ENCODE measurements around the gene CACNA1C.

DNA sequence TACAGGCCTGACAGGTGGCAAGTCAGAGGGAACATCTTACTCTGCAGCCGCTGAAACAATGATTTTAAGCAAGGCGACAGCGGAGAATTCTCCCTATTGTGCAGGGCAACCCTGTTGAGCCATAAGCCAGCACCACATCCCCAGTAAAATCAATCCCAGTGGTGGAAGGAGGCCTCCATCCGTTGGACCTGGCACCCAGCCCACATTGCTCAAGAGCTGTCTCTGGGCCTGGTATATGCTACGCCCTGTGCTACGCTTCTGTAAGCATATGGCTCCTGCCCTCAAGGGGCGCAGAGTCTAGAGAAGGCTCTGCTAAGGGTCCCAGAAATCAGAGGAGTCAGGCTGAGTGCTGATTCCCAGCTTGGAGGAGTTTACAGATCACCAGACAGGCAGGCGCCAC, 265.5 kb downstream of the CACNA1C start:
- TF ChIP-seq, protein P1, sequence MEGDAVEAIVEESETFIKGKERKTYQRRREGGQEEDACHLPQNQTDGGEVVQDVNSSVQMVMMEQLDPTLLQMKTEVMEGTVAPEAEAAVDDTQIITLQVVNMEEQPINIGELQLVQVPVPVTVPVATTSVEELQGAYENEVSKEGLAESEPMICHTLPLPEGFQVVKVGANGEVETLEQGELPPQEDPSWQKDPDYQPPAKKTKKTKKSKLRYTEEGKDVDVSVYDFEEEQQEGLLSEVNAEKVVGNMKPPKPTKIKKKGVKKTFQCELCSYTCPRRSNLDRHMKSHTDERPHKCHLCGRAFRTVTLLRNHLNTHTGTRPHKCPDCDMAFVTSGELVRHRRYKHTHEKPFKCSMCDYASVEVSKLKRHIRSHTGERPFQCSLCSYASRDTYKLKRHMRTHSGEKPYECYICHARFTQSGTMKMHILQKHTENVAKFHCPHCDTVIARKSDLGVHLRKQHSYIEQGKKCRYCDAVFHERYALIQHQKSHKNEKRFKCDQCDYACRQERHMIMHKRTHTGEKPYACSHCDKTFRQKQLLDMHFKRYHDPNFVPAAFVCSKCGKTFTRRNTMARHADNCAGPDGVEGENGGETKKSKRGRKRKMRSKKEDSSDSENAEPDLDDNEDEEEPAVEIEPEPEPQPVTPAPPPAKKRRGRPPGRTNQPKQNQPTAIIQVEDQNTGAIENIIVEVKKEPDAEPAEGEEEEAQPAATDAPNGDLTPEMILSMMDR (IDR thresholded peaks at IDR 0.05) = no peak
- no peak for TF ChIP-seq POLR2A (IDR thresholded peaks at IDR 0.05)
- no peak for TF ChIP-seq POLR2AphosphoS5 (IDR thresholded peaks at IDR 0.05)
